Endometrium (tissue), 2 donors: ENCODE results near the gene ANKRD23.
"Not testable (repeated sequence)": the region's sequence is repeated elsewhere in the genome, so short reads cannot be mapped to it uniquely, and the experiment has no call there.

Experiments
- FAIRE-seq: peaks from 2 replicates; lab custom pipeline; 2012; peaks lifted over from hg19 to GRCh38; lab: Jason Lieb, UNC
- donor health status: control.
- donor health status: control.

Gene ANKRD23

GRCh38 chr2:96863575-96864342 is 19.9 kb upstream of the ANKRD23 start:
- FAIRE-seq = no peak

- not testable (repeated sequence) for FAIRE-seq
Measured at GRCh38 chr2:96863056-96863455, 19.2 kb upstream of the ANKRD23 start.

GRCh38 chr2:96861074-96861473 is 17.3 kb upstream of the ANKRD23 start:
- no peak for FAIRE-seq

- FAIRE-seq = no peak
Measured at GRCh38 chr2:96860065-96861029, 16.5 kb upstream of the ANKRD23 start.

GRCh38 chr2:96859681-96860064 is 15.9 kb upstream of the ANKRD23 start:
- no peak for FAIRE-seq

- FAIRE-seq = no peak
Measured at GRCh38 chr2:96859099-96859649, 15.4 kb upstream of the ANKRD23 start.

GRCh38 chr2:96857667-96858372 is 14.0 kb upstream of the ANKRD23 start, which contains the start of gene ANKRD39:
Gene ANKRD39, minus strand, starts transcription at chr2:96858016. Its CDS starts 29 bp downstream, at chr2:96857987.
- no peak for FAIRE-seq

- no peak for FAIRE-seq
Measured at GRCh38 chr2:96856776-96857666, 13.2 kb upstream of the ANKRD23 start.

GRCh38 chr2:96853321-96853720 is 9.5 kb upstream of the ANKRD23 start:
- FAIRE-seq = no peak

- no peak for FAIRE-seq
Measured at GRCh38 chr2:96852667-96853066, 8.8 kb upstream of the ANKRD23 start.

- FAIRE-seq = no peak
Measured at GRCh38 chr2:96848264-96848663, 4.4 kb upstream of the ANKRD23 start.

- no peak for FAIRE-seq
Measured at GRCh38 chr2:96847586-96847985, 3.8 kb upstream of the ANKRD23 start.

GRCh38 chr2:96846825-96847224 is 3.0 kb upstream of the ANKRD23 start:
- FAIRE-seq = no peak

GRCh38 chr2:96844405-96844808 is 586 bp upstream of the ANKRD23 start:
- FAIRE-seq = no peak

GRCh38 chr2:96842600-96842999 is 1.2 kb downstream of the ANKRD23 start:
- FAIRE-seq = no peak

GRCh38 chr2:96841701-96842495 is 1.9 kb downstream of the ANKRD23 start:
- FAIRE-seq = no peak

- FAIRE-seq = no peak
Measured at GRCh38 chr2:96839875-96840850, 3.7 kb downstream of the ANKRD23 start.

- FAIRE-seq = no peak
Measured at GRCh38 chr2:96839293-96839874, 4.4 kb downstream of the ANKRD23 start.
